ENCODE results near the gene FAU. TPM values are rescaled to one million over a fixed set of nuclear protein-coding genes. Genes with fewer than 3 reads are reported as not detected.

Gene FAU
- total and polyA plus RNA-seq, 10 of the 15 experiments (the other 5 are each of a cell fraction or from before 2014, with no cell fraction given): 332 to 1,347 (median 990) TPM

GRCh38 chr11:65071907-65072630, 49.9 kb downstream of the FAU start (continued):
- no peak for TF ChIP-seq BRCA1 (IDR thresholded peaks at IDR 0.05; ENCODE audit: low read depth, low read length)
- TF ChIP-seq TARDBP (IDR thresholded peaks at IDR 0.05; ENCODE audit: borderline replicate concordance): no peak
- TF ChIP-seq HDAC6 (IDR thresholded peaks at IDR 0.05; ENCODE audit: unreplicated experiment): no peak
- peak; percentile 92; the same call in 2 of the 3 replicates for TF ChIP-seq POU2F2 (IDR thresholded peaks at IDR 0.05; ENCODE audit: borderline replicate concordance, low read depth, low read length)
- no peak for TF ChIP-seq SMAD1 (IDR thresholded peaks at IDR 0.05; ENCODE audit: low read depth, partially characterized antibody)
- TF ChIP-seq LARP7 (IDR thresholded peaks at IDR 0.05): no peak
- TF ChIP-seq EED (IDR thresholded peaks at IDR 0.05; ENCODE audit: low read depth): no peak; the same call in 1 of the 2 replicates
- TF ChIP-seq RCOR1 (conservative IDR thresholded peaks at IDR 0.05; ENCODE audit: low read depth, low read length): no peak
- TF ChIP-seq CREM (IDR thresholded peaks at IDR 0.05; ENCODE audit: low read depth): no peak
- TF ChIP-seq, protein P1, sequence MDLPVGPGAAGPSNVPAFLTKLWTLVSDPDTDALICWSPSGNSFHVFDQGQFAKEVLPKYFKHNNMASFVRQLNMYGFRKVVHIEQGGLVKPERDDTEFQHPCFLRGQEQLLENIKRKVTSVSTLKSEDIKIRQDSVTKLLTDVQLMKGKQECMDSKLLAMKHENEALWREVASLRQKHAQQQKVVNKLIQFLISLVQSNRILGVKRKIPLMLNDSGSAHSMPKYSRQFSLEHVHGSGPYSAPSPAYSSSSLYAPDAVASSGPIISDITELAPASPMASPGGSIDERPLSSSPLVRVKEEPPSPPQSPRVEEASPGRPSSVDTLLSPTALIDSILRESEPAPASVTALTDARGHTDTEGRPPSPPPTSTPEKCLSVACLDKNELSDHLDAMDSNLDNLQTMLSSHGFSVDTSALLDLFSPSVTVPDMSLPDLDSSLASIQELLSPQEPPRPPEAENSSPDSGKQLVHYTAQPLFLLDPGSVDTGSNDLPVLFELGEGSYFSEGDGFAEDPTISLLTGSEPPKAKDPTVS (IDR thresholded peaks at IDR 0.05; ENCODE audit: low read depth, low read length): no peak
- no peak for TF ChIP-seq SUZ12 (IDR thresholded peaks at IDR 0.05; ENCODE audit: unreplicated experiment)

Small RNA genes within 50 kb of the gene (microRNA-seq; reads per million reads assigned to microRNA genes)
- 0.56 reads per million for gene MIR6751

Small RNA genes within 50 kb of the gene (small RNA-seq; reads per million reads assigned to genes)
- gene HIGD1AP10 (not detected), gene PDCL2P2 (not detected), gene RNU2-23P (0.27 reads per million)

Other genes with a start within 250 kb of the FAU start
Only the 7 nearest of the 23 such genes appear.
- 54.8 and 58.4 TPM in 2 replicates for gene CDCA5, start 38.1 kb downstream of the FAU start, total RNA-seq (2014; rRNA removed)
- 46.1 and 47.9 TPM in 2 replicates for gene CDCA5, start 38.1 kb downstream of the FAU start, total RNA-seq (2014; rRNA removed; fragmentation: Illumina TruSeq; extraction: Trizol)
- gene CDCA5, start 38.1 kb downstream of the FAU start, total RNA-seq (2021): 78.1 and 81.4 TPM in 2 replicates
- gene CDCA5, start 38.1 kb downstream of the FAU start, polyA plus RNA-seq (2011; rRNA removed): 32.4 and 44.0 TPM in 2 replicates
- gene CDCA5, start 38.1 kb downstream of the FAU start, polyA plus RNA-seq (2014; fragmentation: Illumina TruSeq; extraction: Trizol): 44.7 and 71.4 TPM in 2 replicates
- gene CDCA5, start 38.1 kb downstream of the FAU start, polyA plus RNA-seq (2014; fragmentation: Nextera tagmentation; extraction: Ambion mirVana): 10 to 100 TPM; 21.2 to 34.3 TPM
- gene CDCA5, start 38.1 kb downstream of the FAU start, polyA plus RNA-seq (2014; rRNA removed): 77.6 and 80.6 TPM in 2 replicates
- 100 to 1,000 TPM; 105 to 107 TPM for gene CDCA5, start 38.1 kb downstream of the FAU start, polyA plus RNA-seq (2016; fragmentation: Nextera tagmentation; extraction: Ambion mirVana)
- gene ZFPL1, start 37.9 kb downstream of the FAU start, total RNA-seq (2014; rRNA removed): 31.7 and 37.2 TPM in 2 replicates
- gene ZFPL1, start 37.9 kb downstream of the FAU start, total RNA-seq (2014; rRNA removed; fragmentation: Illumina TruSeq; extraction: Trizol): 11.0 and 13.8 TPM in 2 replicates
- gene ZFPL1, start 37.9 kb downstream of the FAU start, total RNA-seq (2021): 29.0 and 31.3 TPM in 2 replicates
- gene ZFPL1, start 37.9 kb downstream of the FAU start, polyA plus RNA-seq (2011; rRNA removed): 13.0 and 24.7 TPM in 2 replicates
- 9.7 and 20.5 TPM in 2 replicates for gene ZFPL1, start 37.9 kb downstream of the FAU start, polyA plus RNA-seq (2014; fragmentation: Illumina TruSeq; extraction: Trizol)
- 1 to 10 TPM; 2.2 to 5.6 TPM for gene ZFPL1, start 37.9 kb downstream of the FAU start, polyA plus RNA-seq (2014; fragmentation: Nextera tagmentation; extraction: Ambion mirVana)
- gene ZFPL1, start 37.9 kb downstream of the FAU start, polyA plus RNA-seq (2014; rRNA removed): 29.3 and 38.0 TPM in 2 replicates
- gene ZFPL1, start 37.9 kb downstream of the FAU start, polyA plus RNA-seq (2016; fragmentation: Nextera tagmentation; extraction: Ambion mirVana): 10 to 100 TPM; 36.6 to 37.8 TPM
- gene VPS51, start 25.9 kb downstream of the FAU start, total RNA-seq (2014; rRNA removed): 213 and 279 TPM in 2 replicates
- gene VPS51, start 25.9 kb downstream of the FAU start, total RNA-seq (2014; rRNA removed; fragmentation: Illumina TruSeq; extraction: Trizol): 55.8 and 61.6 TPM in 2 replicates
- 130 and 140 TPM in 2 replicates for gene VPS51, start 25.9 kb downstream of the FAU start, total RNA-seq (2021)
- gene VPS51, start 25.9 kb downstream of the FAU start, polyA plus RNA-seq (2011; rRNA removed): 37.6 and 91.8 TPM in 2 replicates
- 8.9 and 25.1 TPM in 2 replicates for gene VPS51, start 25.9 kb downstream of the FAU start, polyA plus RNA-seq (2014; fragmentation: Illumina TruSeq; extraction: Trizol)
- 1 to 10 TPM; 1.5 to 8.6 TPM for gene VPS51, start 25.9 kb downstream of the FAU start, polyA plus RNA-seq (2014; fragmentation: Nextera tagmentation; extraction: Ambion mirVana)
- gene VPS51, start 25.9 kb downstream of the FAU start, polyA plus RNA-seq (2014; rRNA removed): 123 and 185 TPM in 2 replicates
- 10 to 100 TPM; 41.9 to 50.7 TPM for gene VPS51, start 25.9 kb downstream of the FAU start, polyA plus RNA-seq (2016; fragmentation: Nextera tagmentation; extraction: Ambion mirVana)
- 29.6 and 32.8 TPM in 2 replicates for gene TM7SF2, start 10.3 kb downstream of the FAU start, total RNA-seq (2014; rRNA removed)
- 9.2 and 9.3 TPM in 2 replicates for gene TM7SF2, start 10.3 kb downstream of the FAU start, total RNA-seq (2014; rRNA removed; fragmentation: Illumina TruSeq; extraction: Trizol)
- 30.2 and 31.2 TPM in 2 replicates for gene TM7SF2, start 10.3 kb downstream of the FAU start, total RNA-seq (2021)
- 4.8 and 11.0 TPM in 2 replicates for gene TM7SF2, start 10.3 kb downstream of the FAU start, polyA plus RNA-seq (2011; rRNA removed)
- 4.3 and 11.3 TPM in 2 replicates for gene TM7SF2, start 10.3 kb downstream of the FAU start, polyA plus RNA-seq (2014; fragmentation: Illumina TruSeq; extraction: Trizol)
- 1 to 10 TPM in 1 of 2 experiments, under 1 TPM in 1; 0.52 to 2.9 TPM for gene TM7SF2, start 10.3 kb downstream of the FAU start, polyA plus RNA-seq (2014; fragmentation: Nextera tagmentation; extraction: Ambion mirVana)
- 37.9 and 38.2 TPM in 2 replicates for gene TM7SF2, start 10.3 kb downstream of the FAU start, polyA plus RNA-seq (2014; rRNA removed)
- gene TM7SF2, start 10.3 kb downstream of the FAU start, polyA plus RNA-seq (2016; fragmentation: Nextera tagmentation; extraction: Ambion mirVana): 10 to 100 TPM; 47.4 to 57.7 TPM
- gene ZNHIT2, start 4.4 kb downstream of the FAU start, total RNA-seq (2014; rRNA removed): 12.9 and 20.4 TPM in 2 replicates
- 1.3 and 2.0 TPM in 2 replicates for gene ZNHIT2, start 4.4 kb downstream of the FAU start, total RNA-seq (2014; rRNA removed; fragmentation: Illumina TruSeq; extraction: Trizol)
- gene ZNHIT2, start 4.4 kb downstream of the FAU start, total RNA-seq (2021): 15.5 TPM in 2 replicates
- gene ZNHIT2, start 4.4 kb downstream of the FAU start, polyA plus RNA-seq (2011; rRNA removed): 0.27 and 0.88 TPM in 2 replicates
- gene ZNHIT2, start 4.4 kb downstream of the FAU start, polyA plus RNA-seq (2014; fragmentation: Illumina TruSeq; extraction: Trizol): 0.24 TPM in 1 of 2 replicates, not detected in the other
- under 1 TPM in 1 of 2 experiments, not detected in 1; 0.40 TPM for gene ZNHIT2, start 4.4 kb downstream of the FAU start, polyA plus RNA-seq (2014; fragmentation: Nextera tagmentation; extraction: Ambion mirVana)
- 15.5 and 18.3 TPM in 2 replicates for gene ZNHIT2, start 4.4 kb downstream of the FAU start, polyA plus RNA-seq (2014; rRNA removed)
- 10 to 100 TPM; 17.8 to 18.7 TPM for gene ZNHIT2, start 4.4 kb downstream of the FAU start, polyA plus RNA-seq (2016; fragmentation: Nextera tagmentation; extraction: Ambion mirVana)
- 92.8 and 116 TPM in 2 replicates for gene MRPL49, start 187 bp upstream of the FAU start, total RNA-seq (2014; rRNA removed)
- 50.2 and 54.6 TPM in 2 replicates for gene MRPL49, start 187 bp upstream of the FAU start, total RNA-seq (2014; rRNA removed; fragmentation: Illumina TruSeq; extraction: Trizol)
- 63.5 and 64.2 TPM in 2 replicates for gene MRPL49, start 187 bp upstream of the FAU start, total RNA-seq (2021)
- 36.4 and 63.2 TPM in 2 replicates for gene MRPL49, start 187 bp upstream of the FAU start, polyA plus RNA-seq (2011; rRNA removed)
- gene MRPL49, start 187 bp upstream of the FAU start, polyA plus RNA-seq (2014; fragmentation: Illumina TruSeq; extraction: Trizol): 62.3 and 79.9 TPM in 2 replicates
- gene MRPL49, start 187 bp upstream of the FAU start, polyA plus RNA-seq (2014; fragmentation: Nextera tagmentation; extraction: Ambion mirVana): 10 to 100 TPM; 42.0 to 49.8 TPM
- 82.4 and 87.9 TPM in 2 replicates for gene MRPL49, start 187 bp upstream of the FAU start, polyA plus RNA-seq (2014; rRNA removed)
- gene MRPL49, start 187 bp upstream of the FAU start, polyA plus RNA-seq (2016; fragmentation: Nextera tagmentation; extraction: Ambion mirVana): 100 to 1,000 TPM; 103 to 106 TPM
- 10.8 and 14.1 TPM in 2 replicates for gene SYVN1, start 12.4 kb upstream of the FAU start, total RNA-seq (2014; rRNA removed)
- gene SYVN1, start 12.4 kb upstream of the FAU start, total RNA-seq (2014; rRNA removed; fragmentation: Illumina TruSeq; extraction: Trizol): 7.8 and 9.0 TPM in 2 replicates
- 55.0 and 63.6 TPM in 2 replicates for gene SYVN1, start 12.4 kb upstream of the FAU start, total RNA-seq (2021)
- 5.0 and 10.3 TPM in 2 replicates for gene SYVN1, start 12.4 kb upstream of the FAU start, polyA plus RNA-seq (2011; rRNA removed)
- gene SYVN1, start 12.4 kb upstream of the FAU start, polyA plus RNA-seq (2014; fragmentation: Illumina TruSeq; extraction: Trizol): 44.0 and 52.7 TPM in 2 replicates
- gene SYVN1, start 12.4 kb upstream of the FAU start, polyA plus RNA-seq (2014; fragmentation: Nextera tagmentation; extraction: Ambion mirVana): 1 to 10 TPM in 1 of 2 experiments, under 1 TPM in 1; 0.79 to 2.6 TPM
- 29.7 and 36.0 TPM in 2 replicates for gene SYVN1, start 12.4 kb upstream of the FAU start, polyA plus RNA-seq (2014; rRNA removed)
- 10 to 100 TPM; 26.1 to 34.6 TPM for gene SYVN1, start 12.4 kb upstream of the FAU start, polyA plus RNA-seq (2016; fragmentation: Nextera tagmentation; extraction: Ambion mirVana)

All from GM12878 (cell line).